ENCODE measurements around the gene ETFA. TPM values are rescaled to one million over a fixed set of nuclear protein-coding genes. Genes with fewer than 3 reads are reported as not detected.

ETFA gene
- total RNA-seq, 4 donors from 2014 or later = 62.7 to 88.4 (median 75.9) TPM

DNA sequence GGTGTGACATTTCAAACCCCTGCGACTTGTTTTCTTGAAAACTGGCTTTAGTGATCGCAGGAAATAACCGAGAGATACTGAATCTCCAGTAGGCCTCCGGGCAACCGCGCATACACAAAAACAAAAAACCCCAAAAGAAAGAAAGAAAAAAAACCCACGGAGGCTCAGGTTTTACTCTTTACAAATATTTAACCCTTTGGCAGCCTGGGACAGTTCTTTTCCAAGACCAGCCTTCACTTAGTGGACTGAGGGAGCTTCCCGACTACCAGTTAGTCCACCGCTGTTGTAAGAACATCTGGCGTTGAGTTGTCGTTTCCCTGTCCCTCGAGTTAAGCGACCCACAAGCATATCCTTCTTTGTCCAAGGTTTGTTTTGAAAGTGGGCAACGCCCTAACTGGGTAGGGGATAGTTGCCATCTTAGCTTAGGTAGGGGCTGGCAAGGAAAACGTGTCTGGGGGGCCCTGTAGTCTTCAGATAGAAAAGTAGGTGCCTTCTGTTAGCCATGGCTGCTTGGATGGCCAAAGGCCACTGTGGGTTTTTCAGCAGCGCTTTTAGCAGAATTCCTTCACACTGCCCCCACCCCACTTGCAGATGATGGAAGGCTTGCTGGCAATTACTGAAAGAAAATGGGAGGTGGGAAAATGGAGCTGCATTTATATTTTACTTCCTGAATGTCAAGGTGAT lies 32.2 kb upstream of the ETFA start:
- no peak for DNase-seq
- H3K4me3 ChIP-seq (replicated peaks in 1 of 3) = no peak overlapping the region
- TF ChIP-seq POLR2A (IDR thresholded peaks at IDR 0.05) (no peak), CTCF (IDR thresholded peaks at IDR 0.05) (no peak)
- no peak overlapping the region for H3K27ac ChIP-seq
- H3K27me3 ChIP-seq = peaks cover 87% of the 10 kb centered on the region
- no peaks in the 10 kb centered on the region for H3K36me3 ChIP-seq
- no peaks in the 10 kb centered on the region for H3K9me3 ChIP-seq
- WGBS, 2 donors = 23 to 29% methylated on average over 16 of the region's 16 CpGs
- H3K4me1 ChIP-seq = peaks cover 41 to 62% of the 10 kb centered on the region in 2 donors
- intact Hi-C loops (cut with DNase I) = no loop called here

DNA sequence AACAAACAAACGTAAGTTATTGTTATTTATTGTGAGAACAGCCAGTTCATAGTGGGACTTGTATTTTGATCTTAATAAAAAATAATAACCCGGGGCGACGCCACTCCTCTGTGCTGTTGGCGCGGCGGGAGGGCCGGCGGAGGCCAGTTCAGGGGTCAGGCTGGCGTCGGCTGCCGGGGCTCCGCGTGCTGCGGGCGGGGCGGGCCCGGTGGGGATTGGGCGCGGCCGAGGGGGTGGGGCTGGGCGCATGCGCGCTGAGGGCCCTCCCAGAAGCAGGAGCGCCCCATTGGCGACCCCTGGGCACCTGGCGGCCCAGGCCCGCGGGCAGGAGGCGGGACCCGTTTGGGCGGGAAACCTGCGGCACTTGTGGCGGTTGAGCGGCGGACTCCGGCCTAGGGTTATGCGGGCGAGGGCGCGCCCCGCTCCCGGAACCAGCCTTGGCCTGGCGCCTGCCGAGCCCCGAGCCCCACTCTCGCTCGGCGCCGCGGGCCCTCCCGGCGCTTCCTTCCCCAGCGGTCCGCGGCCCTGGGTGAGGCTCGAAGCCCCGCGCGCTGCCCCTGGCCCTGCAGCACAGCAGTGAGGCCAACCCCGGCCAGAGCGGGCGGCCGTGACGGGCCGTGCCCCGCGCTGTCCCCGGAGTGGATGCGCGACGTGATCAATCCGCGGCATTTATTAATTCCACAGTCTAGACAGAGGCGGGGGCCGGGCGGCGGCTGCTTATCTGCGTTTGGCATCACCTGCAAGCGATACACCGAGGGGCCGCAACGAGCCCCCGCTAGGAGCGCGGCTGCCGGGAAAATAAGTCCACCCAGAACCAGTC lies 31.3 kb upstream of the ETFA start:
- intact Hi-C loops (cut with DNase I) = no loop called here
- peaks cover 93% of the 10 kb centered on the region for H3K27me3 ChIP-seq

GRCh38 chr15:76342058-76342381 lies 30.8 kb upstream of the ETFA start:
- Histone ChIP-seq H3K4me3 (replicated peaks in 1 of 3) (no peak overlapping the region), H3K27ac (no peak overlapping the region), H3K9me3 (no peaks in the 10 kb centered on the region), H3K36me3 (no peaks in the 10 kb centered on the region), H3K27me3 (peaks cover 93% of the 10 kb centered on the region), H3K4me1 (peaks cover 40 to 72% of the 10 kb centered on the region in 2 donors)
- intact Hi-C loops (cut with DNase I) = no loop called here
- DNase-seq = no peak
- WGBS, 2 donors = 4 to 9% methylated on average over 10 to 20 of the region's 20 CpGs
- TF ChIP-seq CTCF (IDR thresholded peaks at IDR 0.05) (no peak), POLR2A (IDR thresholded peaks at IDR 0.05) (no peak)

More for the DNA sequence above, 31.3 kb upstream of the ETFA start:
- Histone ChIP-seq H3K4me1 (peaks cover 41 to 70% of the 10 kb centered on the region in 2 donors), H3K36me3 (no peaks in the 10 kb centered on the region), H3K9me3 (no peaks in the 10 kb centered on the region), H3K27ac (no peak overlapping the region), H3K4me3 (replicated peaks in 1 of 3) (no peak overlapping the region)
- WGBS, 2 donors = 6 to 23% methylated on average over 9 to 53 of the region's 87 CpGs
- DNase-seq = no peak
- TF ChIP-seq CTCF (IDR thresholded peaks at IDR 0.05) (no peak), POLR2A (IDR thresholded peaks at IDR 0.05) (no peak)

- Histone ChIP-seq H3K27ac (no peak overlapping the region), H3K4me3 (replicated peaks in 1 of 3) (no peak overlapping the region), H3K9me3 (no peaks in the 10 kb centered on the region), H3K4me1 (peaks cover 35 to 71% of the 10 kb centered on the region in 2 donors), H3K27me3 (peaks cover 93% of the 10 kb centered on the region), H3K36me3 (no peaks in the 10 kb centered on the region)
- peak in 1 of 2 donors; percentile 29 for DNase-seq
- 3 to 32% methylated on average over 31 to 40 of the region's 42 CpGs for WGBS, 2 donors
- TF ChIP-seq POLR2A (IDR thresholded peaks at IDR 0.05) (no peak), CTCF (IDR thresholded peaks at IDR 0.05) (no peak)
- intact Hi-C loops (cut with DNase I) = no loop called here
Measured at GRCh38 chr15:76341366-76342057, 30.2 kb upstream of the ETFA start.

Data from thyroid gland (tissue), 4 donors.